GM21723 (cell line): Measurements from ENCODE around the gene NAT8L.

ENCODE experiments used
- ATAC-seq: cut with Tn5 transposase; IDR thresholded peaks from one replicate; pipeline ENCODE4 v1.9.1; 2021; ENCODE audit warnings: mild to moderate bottlenecking, moderate library complexity; ENCODE audit not compliant: unreplicated experiment

Gene NAT8L

DNA sequence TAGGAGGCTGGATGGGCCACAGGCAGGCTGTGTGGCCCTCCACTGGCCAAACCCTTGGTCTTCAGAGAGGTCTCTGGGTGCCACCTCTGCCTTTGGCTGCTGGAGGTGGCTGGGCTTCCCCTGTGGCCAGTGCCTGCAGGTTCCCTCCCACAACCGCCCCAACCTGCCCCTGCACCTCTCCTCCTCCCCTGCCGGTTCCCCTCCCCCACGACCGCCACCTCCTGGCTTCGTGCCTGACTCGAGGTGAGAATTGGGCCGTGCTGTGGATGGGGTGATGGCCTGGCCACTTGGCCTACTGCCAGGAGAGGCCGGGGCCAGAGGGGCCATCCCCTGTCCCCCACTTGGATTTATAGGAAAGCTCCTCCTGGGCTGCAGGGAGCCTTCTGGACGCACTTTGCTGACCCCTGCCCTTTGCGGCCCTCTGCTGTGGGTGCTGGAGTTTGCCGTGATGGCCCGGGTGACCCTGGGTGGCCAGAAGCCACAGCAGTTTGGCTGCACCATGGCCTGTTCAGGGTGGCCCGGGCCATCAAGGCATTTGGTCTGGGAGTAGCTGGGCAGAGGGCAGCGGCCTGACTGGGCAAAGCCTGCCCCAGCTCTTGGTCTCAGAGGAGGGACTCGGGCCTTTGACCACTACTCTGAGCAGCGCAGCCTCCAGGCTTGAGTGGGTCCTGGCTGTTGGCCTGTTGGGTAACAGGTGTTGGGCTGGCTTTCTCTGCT lies 3.8 kb downstream of the NAT8L start:
- ATAC-seq: no peak

DNA sequence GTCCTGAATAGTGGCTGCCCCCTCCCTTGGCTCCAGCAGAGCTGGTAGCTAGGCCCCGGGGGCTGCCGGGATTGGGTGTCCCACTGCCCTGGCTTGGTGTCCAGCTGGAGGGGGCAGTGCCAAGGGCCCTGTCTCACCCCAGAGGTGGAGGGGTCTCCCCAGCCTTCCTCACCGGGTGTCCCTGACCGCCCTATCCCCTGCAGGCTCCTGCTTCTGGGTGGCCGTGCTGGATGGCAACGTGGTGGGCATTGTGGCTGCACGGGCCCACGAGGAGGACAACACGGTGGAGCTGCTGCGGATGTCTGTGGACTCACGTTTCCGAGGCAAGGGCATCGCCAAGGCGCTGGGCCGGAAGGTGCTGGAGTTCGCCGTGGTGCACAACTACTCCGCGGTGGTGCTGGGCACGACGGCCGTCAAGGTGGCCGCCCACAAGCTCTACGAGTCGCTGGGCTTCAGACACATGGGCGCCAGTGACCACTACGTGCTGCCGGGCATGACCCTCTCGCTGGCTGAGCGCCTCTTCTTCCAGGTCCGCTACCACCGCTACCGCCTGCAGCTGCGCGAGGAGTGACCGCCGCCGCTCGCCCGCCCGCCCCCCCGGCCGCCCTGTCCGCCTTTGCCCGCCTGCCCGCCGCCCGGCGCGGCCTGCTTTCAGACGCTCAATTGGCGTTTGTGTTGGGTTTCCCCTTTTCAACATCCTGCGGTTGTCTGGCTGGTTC lies 4.6 kb downstream of the NAT8L start:
- ATAC-seq: no peak

DNA sequence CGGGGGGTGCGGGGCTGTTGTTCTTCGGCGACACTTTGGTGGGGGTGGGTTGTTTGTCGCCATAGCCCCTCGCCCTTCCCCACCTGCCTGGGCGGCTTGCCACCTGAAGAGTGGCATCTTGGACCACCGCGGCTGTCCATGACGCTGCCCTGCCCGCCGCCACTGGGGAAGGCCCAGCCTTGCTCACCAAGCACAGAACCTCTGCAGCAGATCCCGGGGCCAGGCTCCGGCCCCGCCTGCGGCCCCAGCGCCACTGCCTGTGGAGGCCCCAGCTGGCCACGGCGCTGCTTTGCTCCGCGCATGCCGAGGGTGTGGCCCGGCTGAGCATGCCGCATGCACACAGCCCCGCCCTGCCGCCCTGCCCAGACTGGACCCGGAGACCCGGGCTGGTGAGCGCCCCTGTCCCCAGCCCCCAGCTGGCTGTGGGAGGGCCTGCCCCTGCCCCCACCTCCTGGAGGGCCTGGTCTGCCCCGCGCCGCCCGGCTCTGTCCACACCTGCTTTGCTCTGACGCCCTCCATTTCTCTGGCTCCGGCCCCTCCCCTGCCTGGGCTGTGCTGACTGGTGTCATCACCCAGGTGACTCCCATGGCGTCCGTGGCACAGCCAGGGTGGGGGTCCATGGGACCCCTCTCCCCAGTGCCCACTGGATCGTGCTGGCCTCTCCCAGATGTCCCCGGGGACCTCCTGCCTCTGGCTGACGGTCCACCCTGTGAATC lies 5.3 kb downstream of the NAT8L start:
- no peak for ATAC-seq

DNA sequence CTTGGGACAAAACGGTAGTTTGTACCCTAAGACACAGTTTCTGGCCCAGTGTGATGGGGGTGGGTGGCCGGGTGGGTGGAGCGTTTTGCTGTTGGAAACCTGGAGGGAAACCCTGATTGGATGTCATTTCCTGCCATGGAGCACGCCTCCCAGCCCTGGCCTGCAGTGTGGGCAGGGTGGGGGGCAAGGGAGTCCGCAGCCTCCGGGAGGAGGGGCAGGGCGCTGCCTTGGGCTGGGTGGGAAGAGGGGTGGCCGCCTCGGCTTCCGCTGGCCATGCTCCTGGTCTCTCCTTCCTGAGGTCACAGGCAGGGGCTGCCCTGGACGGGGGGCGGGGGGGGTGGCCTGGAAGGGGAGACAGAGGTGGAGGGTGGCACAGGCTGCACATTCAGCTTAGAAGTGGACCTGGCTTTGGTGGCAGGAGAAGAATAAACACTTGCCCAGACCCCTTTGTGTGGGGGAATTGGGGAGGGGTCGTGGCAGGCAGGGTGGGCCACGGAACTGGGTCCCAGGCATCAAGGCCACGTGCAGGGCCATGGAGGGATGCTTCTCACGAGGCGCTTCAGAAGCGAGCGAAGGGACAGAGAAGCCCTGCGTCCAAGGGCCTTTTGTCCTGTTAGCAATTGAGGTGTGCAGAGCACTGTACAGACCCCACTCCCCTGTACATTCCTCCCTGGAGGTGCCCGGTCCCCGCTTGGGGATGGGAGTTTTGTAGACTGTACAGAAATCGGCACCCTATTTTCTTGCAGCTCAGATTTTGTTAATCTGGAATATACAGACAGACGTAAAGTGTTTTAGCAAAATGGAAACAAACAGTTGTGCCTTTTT lies 6.2 kb downstream of the NAT8L start:
- ATAC-seq: no peak

DNA sequence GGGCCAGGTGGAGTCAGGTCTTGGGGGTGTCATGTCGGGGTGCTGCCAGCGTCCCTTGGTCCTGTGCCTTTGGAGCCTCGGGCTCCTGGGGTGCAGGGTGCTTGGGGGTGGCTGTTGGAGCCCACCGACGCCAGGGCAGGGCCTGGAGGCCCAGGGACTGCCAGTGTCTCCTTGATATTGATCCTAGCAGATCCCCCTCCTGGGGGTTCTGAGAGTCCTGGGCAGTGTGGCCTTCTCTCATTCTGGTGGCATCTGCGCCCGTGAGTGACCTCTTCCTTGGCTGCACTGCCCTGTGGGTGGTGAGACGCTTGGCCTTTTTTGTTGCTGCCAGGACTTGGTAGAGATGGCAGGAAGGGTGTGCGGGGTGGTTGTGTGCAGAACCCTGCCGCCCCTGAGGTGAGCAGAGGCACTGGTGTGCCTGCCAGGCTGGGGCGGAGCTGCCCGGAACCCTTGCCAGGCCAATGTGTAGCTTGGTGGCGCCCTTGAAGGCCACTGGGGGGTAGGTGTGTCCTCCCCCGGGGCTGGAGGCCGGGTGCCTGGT lies 7.0 kb downstream of the NAT8L start:
- no peak for ATAC-seq

DNA sequence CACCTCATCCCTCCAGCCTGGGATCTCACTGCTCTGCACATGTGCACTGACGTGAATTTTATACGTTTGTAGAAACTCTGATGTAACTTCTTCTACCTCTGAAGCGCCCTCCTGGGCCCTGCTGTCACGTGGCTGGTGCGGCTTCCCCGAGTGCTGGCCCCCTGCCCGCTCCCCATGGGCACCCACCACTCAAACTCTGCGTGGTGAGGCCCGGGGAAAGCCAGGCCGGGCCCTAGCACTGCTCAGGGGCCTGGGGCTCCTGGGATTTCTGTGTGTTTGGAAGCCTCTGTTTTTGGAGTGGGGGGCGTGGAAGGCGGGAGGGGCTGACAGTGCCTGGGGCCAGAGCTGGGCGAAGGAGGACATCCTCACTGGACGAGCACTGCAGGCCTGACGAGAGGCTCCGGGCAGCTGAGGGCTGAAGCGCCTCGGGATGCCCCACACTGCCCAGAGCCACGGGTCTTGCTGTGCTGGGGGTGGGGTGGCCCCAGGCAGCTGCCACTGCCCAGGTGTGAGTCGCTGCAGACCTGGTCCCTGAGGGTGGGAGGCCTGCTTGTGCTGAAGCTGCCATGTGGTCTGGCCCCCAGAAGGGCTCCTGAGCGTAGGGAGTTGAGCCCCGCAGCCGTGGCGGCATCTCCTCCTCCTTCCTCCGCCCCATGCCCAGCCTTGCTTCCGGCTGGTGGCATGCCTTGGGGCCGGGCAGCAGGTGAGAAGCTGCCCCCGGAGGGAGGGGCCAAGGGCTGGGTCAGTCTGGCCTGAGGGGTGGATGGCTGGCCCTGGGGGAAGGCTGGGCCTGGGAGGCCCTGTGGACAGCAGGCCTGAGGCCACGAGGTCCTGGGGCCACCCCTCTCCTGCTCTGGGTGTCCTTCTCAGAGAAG lies 7.7 kb downstream of the NAT8L start:
- ATAC-seq: no peak

DNA sequence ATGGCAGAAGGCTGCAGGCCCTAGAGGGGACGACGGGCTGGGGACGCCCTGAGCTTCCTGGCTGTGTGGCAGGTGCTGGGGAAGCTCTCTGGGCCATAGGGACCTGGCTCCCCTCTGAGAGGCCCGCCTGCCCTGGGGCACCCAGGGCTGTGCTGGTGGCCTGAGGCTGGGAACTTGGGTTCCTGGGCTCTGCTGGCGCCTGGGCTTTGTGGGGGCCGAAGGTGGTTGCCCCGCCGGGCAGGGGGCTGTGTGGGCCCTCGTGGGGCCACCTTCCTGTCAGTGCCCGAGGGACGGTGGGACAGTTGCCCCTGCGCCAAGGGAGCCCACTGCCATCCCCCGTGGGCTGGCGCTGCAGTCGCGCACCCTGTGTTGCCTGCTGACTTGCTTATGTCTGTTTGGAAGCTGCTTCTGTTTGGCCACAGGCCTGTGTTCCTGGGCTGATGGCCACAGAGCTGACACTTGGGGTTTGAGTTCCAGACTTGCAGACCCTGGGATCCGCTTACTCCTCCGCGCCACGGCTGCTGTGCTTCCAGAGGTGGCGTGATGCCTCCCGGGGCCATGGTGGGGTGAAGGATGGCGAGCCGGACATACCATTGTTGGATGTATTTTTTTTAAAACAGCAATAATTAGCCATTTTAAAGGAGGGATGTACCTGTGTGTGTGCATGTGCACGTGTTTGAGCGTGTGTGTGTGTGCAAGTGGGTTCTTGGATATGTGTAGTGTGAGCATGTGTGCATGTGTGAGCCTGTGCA lies 8.5 kb downstream of the NAT8L start:
- no peak for ATAC-seq

DNA sequence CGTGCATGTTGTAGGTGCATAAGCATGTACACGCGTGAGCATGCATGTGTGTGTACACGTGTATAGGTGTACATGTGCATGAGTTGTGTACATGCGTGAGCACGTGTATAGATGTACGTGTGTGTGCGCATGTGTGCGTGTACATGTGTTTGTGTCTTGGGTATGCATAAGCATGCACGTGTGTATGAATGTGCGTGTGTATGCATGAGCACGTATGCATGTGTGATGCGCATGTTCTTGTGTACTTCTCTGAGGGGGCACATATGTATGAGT lies 9.0 kb downstream of the NAT8L start:
- ATAC-seq: no peak

DNA sequence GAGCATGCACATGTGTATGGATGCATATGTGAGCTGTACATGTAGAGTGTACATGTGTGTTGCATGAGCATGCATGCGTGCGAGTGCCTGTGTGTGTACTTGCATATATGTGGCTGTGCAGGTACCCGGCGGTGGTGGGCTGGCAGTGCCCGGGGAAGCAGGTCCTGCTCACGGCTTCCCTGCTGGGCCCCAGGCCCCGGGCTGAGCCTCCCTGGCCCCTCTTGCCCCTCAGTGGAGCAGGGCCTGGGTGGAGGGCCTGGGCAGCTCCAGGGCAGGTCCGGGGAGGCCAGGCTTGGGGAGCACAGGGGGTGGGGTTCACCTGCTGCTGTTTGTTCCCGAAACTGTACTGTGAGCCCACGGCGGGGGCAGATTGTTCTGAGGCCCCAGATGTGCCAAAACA lies 9.4 kb downstream of the NAT8L start:
- ATAC-seq: no peak

DNA sequence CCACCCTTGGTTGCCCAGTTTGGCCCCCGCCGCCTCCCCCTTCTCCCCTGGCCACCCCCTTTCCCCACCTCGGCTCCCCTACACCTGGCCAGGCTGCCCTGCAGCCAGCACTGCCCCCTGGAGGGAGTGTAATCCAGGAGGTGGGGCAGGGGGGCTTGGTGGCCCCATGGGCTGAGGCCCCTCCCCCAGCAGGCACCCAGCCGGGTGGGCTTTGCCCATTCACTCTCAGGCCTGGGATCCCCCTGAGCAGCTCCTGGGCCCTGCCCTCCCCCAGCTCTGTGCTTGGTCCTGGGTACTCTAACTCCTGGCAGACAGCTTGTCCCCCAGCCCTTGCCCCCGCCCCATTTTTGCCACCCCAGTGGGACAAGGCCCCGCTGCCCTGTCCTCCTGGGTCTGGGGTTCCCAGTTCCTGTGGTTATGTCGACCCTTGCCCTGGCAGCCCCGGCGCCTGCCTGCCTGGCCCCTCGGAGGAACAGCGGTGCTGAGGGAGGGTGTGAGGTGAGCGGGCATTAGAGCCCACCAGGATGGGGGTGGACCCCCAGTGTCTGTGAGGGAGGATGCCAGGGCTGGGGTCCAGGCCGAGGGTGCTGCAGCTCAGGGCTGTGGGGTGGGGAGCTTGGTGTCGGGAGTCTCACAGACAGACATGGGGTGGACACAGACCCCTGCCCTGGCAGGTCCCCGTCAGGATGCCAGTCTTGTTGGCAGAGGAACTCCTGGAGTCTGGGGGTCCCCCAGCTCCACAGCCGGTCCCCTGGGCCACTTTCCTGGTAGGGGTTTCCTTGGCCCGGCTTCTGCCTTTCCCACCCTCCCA lies 10.2 kb downstream of the NAT8L start:
- no peak for ATAC-seq

DNA sequence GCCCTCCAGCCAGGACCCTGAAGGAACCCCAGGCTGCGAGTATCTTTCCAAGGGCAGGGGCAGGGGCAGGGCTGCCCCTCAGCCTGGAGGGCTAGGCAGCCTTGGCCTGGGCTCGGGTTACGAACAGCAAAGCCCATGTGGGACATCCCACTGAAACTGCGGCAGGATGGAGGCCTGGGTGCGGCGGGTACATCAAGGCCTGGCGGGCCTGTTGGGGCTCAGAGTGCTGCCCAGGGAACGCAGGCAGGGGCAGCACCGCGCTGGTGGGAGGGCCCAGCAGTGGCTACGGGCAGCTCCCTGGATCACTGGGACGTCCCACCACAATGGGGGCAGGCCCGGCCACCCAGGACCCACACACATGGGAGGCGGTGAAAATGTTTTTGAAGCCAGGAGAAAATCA lies 10.9 kb downstream of the NAT8L start:
- no peak for ATAC-seq

DNA sequence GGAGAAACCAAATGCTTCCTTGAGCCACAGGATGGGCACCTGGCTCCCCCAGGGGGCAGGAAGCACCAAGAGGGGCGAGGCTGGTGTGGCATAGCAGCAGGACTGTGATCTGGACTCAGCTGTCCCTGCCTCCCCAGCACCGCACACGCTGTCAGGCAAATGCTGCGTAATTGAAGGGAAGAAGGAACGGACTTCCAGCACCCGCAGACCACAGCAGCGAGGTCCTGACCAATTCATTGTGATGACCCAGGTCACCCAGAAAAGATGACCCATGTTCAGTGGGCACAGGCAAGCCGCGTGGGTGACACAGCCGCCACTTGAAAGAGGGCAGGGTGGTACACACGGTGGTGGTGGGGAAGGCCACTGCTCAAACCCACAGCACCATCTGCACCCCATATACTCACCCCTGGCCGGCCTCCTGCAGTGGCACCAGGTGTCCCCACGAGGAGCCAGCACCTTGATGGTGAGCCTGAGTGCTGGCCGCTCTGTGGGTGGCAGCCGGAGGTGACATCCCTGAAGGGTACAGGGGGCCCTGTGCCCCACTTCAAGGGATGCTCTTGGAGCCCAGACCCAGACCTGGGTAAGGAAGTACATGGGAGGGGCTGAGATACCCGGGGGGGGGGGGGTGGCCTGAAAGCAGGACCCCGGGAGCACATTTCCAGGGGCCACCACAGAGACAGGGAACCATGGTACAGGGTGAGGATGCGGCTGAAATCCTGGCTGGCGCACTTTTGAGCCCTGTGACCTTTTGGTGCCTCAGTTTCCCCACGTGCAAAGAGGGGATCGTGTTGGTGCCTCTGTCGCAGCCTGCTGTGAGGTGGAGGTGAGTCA lies 11.5 kb downstream of the NAT8L start:
- ATAC-seq: no peak

DNA sequence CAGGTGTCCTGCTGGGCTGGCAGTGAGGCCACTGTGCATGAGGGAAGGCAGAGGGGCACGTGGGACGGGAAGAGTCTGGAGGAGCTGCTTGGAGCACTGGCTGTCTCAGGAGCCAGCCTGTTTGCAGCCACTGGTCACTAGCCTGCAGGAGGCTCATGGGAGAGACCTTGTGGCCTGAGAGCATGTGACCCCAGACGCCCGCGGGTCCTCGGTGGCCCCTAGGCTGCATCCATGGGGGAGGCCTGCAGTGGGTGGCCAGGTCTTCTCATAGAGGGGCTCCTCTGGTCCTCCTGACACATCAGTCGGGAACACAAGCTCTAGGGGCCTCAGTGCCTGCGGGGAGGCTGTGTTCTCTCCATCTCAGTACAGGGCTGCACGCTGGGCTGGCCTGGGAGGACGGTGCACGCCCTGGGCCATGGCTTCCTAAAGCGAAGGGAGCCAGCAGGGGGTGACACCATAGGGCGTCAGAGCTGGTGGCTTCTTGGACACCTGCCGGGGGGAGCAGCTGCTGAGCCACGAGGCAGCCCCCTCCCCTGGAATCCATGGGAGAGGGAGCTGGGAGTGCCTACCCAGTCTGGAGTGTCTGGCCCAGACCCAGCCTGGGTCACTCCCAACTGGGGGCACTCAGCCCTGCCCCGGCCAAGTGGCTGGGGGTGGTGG lies 12.3 kb downstream of the NAT8L start:
- no peak for ATAC-seq

DNA sequence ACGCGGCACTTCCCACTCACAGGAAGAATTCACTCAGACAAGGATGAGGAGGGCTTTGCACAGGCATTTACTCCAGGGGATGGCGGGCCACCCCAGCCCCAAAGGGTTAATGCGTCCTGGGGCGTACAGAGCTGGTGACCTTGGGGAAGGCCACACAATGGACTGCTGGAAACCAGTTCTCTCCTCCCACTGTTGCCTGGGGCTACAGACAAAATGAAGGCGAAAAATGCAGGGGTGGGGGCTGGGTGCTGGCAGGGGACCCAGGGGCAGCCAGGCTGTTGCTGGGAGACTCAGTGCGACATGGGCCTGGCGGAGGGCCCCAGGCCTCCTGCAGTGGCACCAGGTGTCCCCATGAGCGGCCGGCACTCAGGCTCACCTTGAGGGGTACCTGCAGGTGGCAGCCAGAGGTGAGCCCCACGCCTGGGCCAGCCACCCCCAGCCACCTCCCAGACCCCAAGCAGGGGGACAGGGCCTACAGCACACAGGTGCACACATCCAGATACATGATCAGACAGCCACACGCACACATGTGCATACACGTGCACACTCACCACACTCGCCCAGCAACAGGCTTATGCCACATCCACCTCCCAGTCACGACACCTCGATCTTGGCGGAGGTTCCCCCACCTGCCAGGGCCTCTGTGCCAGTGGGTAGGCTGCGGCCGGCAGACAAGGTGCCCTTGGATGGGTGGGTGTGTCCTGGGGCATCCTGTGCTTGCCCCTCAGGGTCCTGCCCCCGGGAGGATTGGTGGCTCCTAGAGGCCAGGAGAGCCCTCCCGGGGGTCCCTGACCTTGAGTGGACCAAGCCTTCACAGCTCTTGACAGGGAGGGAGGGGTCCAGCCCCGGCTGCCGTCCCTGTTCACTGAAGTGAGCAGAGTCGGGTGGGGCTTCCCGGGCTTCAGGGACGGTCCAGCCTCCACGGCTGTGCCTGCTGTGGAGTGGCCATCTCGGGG lies 13.1 kb downstream of the NAT8L start:
- no peak for ATAC-seq

DNA sequence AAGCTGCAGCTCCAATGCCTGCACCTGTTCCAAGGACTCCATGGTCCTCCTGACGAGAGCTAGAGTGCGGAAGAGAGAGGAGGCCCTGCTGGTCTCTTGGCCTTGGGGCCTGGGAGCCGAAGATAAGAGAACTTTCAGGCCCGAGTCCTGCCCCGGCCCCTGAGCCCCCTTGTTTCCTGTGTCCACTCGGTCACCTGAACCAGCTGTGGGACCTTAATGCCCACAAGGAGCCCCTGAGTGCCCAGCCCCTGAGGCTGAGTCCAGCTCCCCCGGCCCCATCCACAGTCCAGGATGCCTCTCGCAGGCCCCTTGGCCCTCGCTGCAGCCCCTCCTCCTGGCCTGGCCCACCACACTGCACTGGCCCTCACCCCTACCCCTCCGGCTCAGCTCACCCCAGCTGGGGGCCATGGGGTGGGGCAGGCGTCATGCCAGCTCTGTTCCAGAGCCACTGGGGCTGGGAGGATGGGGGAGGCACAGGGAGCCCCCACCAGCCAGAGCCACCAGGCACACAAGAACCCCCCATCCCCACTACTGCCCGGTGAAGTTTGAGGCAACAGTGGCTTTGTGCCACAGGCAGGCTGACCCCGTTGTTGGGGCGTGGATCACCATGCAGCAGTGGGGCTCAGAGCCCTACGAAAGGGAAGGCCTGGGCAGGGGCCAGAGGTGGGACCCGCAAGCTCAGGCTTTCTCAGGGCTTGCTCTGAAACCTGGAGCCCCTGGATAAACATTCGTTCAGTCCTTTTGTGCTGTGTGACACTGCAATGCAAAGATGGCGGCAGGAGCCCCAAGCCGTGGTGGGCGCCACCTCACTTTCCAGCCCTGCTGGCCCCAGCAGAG lies 14.1 kb downstream of the NAT8L start:
- ATAC-seq: no peak
